Astrocyte (in vitro differentiated cells and primary cell): Measurements from ENCODE around the gene B3GNT4. TPM values are rescaled to one million over a fixed set of nuclear protein-coding genes. Genes with fewer than 3 reads are reported as not detected.

Source experiments
- DNase-seq: peaks from one replicate; pipeline ENCODE4 v3.0.0-alpha.2; 2010; ENCODE audit warnings: low read depth
- FAIRE-seq: peaks from 2 replicates; lab custom pipeline; 2011; peaks lifted over from hg19 to GRCh38; lab: Jason Lieb, UNC
- H2AFZ ChIP-seq: 2 replicates; pipeline ENCODE4 v1.6.0; 2012; ENCODE audit warnings: low read depth, low read length, inconsistent platforms
- H3K27ac ChIP-seq: 2 replicates; pipeline ENCODE4 v1.5.1; 2011; ENCODE audit warnings: low read depth, low read length, inconsistent platforms
- H3K27me3 ChIP-seq: 2 replicates; pipeline ENCODE4 v1.6.0; 2011; ENCODE audit warnings: low read length, inconsistent platforms; ENCODE audit not compliant: insufficient read depth
- H3K36me3 ChIP-seq: 2 replicates; pipeline ENCODE4 v1.5.1; 2011; ENCODE audit warnings: low read length, inconsistent platforms; ENCODE audit not compliant: insufficient read depth
- H3K4me1 ChIP-seq: 2 replicates; pipeline ENCODE4 v1.5.1; 2011; ENCODE audit warnings: low read length, inconsistent platforms; ENCODE audit not compliant: insufficient read depth
- H3K4me2 ChIP-seq: 2 replicates; pipeline ENCODE4 v1.6.0; 2012; ENCODE audit warnings: low read length, inconsistent platforms
- H3K4me3 ChIP-seq: 2 replicates; pipeline ENCODE4 v1.5.1; 2011; ENCODE audit warnings: low read depth, mild to moderate bottlenecking, low read length, inconsistent platforms; ENCODE audit not compliant: insufficient read depth
- H3K79me2 ChIP-seq: 2 replicates; pipeline ENCODE4 v1.6.0; 2012; ENCODE audit warnings: mild to moderate bottlenecking, low read length, inconsistent platforms; ENCODE audit not compliant: insufficient read depth
- H3K9ac ChIP-seq: 2 replicates; pipeline ENCODE4 v1.6.0; 2012; ENCODE audit warnings: mild to moderate bottlenecking, low read length, inconsistent platforms
- H3K9me3 ChIP-seq: 2 replicates; pipeline ENCODE4 v1.5.1; 2012; ENCODE audit warnings: low read depth, mild to moderate bottlenecking, low read length, inconsistent platforms; ENCODE audit not compliant: insufficient read depth
- H4K20me1 ChIP-seq: 2 replicates; pipeline ENCODE4 v1.6.0; 2012; ENCODE audit warnings: low read length, inconsistent platforms; ENCODE audit not compliant: insufficient read depth
- H3K27ac Mint-ChIP-seq: one replicate; pipeline ENCODE4 v1.8.0; 2021; ENCODE audit warnings: mild to moderate bottlenecking, mixed read lengths; ENCODE audit not compliant: unreplicated experiment
- H3K27me3 Mint-ChIP-seq: one replicate; pipeline ENCODE4 v1.8.0; 2021; ENCODE audit warnings: low read depth, mixed read lengths; ENCODE audit not compliant: unreplicated experiment
- H3K36me3 Mint-ChIP-seq: one replicate; pipeline ENCODE4 v1.8.0; 2021; ENCODE audit warnings: low read depth, mixed read lengths; ENCODE audit not compliant: unreplicated experiment
- H3K4me1 Mint-ChIP-seq: one replicate; pipeline ENCODE4 v1.8.0; 2021; ENCODE audit warnings: low read depth, mixed read lengths; ENCODE audit not compliant: unreplicated experiment
- H3K4me3 Mint-ChIP-seq: one replicate; pipeline ENCODE4 v1.8.0; 2021; ENCODE audit warnings: mild to moderate bottlenecking, moderate library complexity, mixed read lengths; ENCODE audit not compliant: unreplicated experiment
- H3K9me3 Mint-ChIP-seq: one replicate; pipeline ENCODE4 v1.8.0; 2021; ENCODE audit warnings: mild to moderate bottlenecking, mixed read lengths; ENCODE audit not compliant: unreplicated experiment
- EZH2 ChIP-seq: IDR thresholded peaks from 2 replicates; pipeline ENCODE4 v1.6.1; 2012; ENCODE audit warnings: mild to moderate bottlenecking, low read length, inconsistent platforms; ENCODE audit not compliant: insufficient read depth
- total RNA-seq: library from RNA; stranded (reverse); gene quantifications from 2 replicates; pipeline ENCODE4 v1.2.1, GENCODE V29; 2021
- TF ChIP-seq, protein P1 (sequence below): IDR thresholded peaks from 2 replicates; pipeline ENCODE4 v1.5.1; 2011; ENCODE audit warnings: low read depth, mild to moderate bottlenecking, inconsistent platforms, low read length, moderate library complexity; ENCODE audit not compliant: insufficient read depth

Gene B3GNT4
- total RNA-seq, 1 donor from 2014 or later = 0.54 TPM

DNA sequence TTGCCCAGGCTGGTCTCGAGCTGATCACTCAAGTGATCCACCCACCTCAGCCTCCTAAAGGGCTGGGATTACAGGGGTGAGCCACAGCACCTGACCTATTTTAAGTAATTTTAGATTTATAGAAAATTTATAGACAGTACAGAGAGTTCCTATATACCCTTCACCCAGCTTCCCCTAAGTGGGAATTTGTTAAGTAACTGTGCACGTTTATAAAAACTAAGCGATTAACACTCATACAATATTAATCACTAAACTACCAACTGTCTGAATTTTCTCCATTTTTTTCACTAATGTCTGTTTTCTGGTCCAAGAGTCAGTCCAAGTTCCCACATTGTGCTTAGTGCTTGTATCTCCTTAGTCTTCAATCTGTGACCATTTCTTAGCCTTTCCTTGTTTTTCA, 35.0 kb upstream of the B3GNT4 start:
- Histone ChIP-seq H3K9ac (no peak overlapping the region), H3K9me3 (no peaks in the 10 kb centered on the region), H3K4me2 (no peak overlapping the region), H3K79me2 (no peaks in the 10 kb centered on the region), H4K20me1 (no peaks in the 10 kb centered on the region), H2AFZ (no peak overlapping the region), H3K4me1 (no peaks in the 10 kb centered on the region), H3K27me3 (peaks cover 9% of the 10 kb centered on the region), H3K27ac (no peak overlapping the region), H3K4me3 (no peak overlapping the region), H3K36me3 (no peaks in the 10 kb centered on the region)
- DNase-seq (no peak), FAIRE-seq (no peak)
- peak overlapping the region; percentile 14 for H3K4me3 Mint-ChIP-seq
- H3K27me3 Mint-ChIP-seq = peaks cover 15% of the 10 kb centered on the region
- no peaks in the 10 kb centered on the region for H3K36me3 Mint-ChIP-seq
- TF ChIP-seq EZH2 = no peak
- TF ChIP-seq, protein P1, sequence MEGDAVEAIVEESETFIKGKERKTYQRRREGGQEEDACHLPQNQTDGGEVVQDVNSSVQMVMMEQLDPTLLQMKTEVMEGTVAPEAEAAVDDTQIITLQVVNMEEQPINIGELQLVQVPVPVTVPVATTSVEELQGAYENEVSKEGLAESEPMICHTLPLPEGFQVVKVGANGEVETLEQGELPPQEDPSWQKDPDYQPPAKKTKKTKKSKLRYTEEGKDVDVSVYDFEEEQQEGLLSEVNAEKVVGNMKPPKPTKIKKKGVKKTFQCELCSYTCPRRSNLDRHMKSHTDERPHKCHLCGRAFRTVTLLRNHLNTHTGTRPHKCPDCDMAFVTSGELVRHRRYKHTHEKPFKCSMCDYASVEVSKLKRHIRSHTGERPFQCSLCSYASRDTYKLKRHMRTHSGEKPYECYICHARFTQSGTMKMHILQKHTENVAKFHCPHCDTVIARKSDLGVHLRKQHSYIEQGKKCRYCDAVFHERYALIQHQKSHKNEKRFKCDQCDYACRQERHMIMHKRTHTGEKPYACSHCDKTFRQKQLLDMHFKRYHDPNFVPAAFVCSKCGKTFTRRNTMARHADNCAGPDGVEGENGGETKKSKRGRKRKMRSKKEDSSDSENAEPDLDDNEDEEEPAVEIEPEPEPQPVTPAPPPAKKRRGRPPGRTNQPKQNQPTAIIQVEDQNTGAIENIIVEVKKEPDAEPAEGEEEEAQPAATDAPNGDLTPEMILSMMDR = no peak
- no peaks in the 10 kb centered on the region for H3K9me3 Mint-ChIP-seq
- H3K4me1 Mint-ChIP-seq = no peaks in the 10 kb centered on the region
- no peak overlapping the region for H3K27ac Mint-ChIP-seq

DNA sequence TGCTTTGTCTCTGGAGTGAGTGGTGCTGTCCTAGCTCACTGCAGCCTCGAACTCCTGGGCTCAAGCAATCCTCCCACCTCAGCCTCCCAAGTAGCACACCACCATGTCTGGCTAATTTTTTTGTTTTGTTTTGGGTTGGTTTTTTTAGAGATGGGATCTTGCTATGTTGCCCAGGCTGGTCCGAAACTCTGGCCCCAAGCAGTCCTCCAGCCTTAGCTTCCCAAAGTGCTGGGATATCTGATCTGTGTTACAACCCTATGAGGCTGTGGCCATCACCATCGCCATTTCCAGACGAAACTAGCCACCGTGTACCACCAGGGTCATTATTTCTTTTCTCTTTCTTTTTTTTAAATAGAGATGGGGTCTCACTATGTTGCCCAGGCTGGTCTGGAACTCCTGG, 32.1 kb upstream of the B3GNT4 start:
- H3K9me3 ChIP-seq = no peaks in the 10 kb centered on the region
- H3K4me1 ChIP-seq = no peaks in the 10 kb centered on the region
- no peaks in the 10 kb centered on the region for H4K20me1 ChIP-seq
- H3K27ac ChIP-seq = no peak overlapping the region
- no peaks in the 10 kb centered on the region for H3K9me3 Mint-ChIP-seq
- H3K36me3 ChIP-seq = no peaks in the 10 kb centered on the region
- H3K4me3 ChIP-seq = no peak overlapping the region
- no peaks in the 10 kb centered on the region for H3K4me1 Mint-ChIP-seq
- no peaks in the 10 kb centered on the region for H3K79me2 ChIP-seq
- H3K27me3 ChIP-seq = peaks cover 9% of the 10 kb centered on the region
- H3K9ac ChIP-seq = no peak overlapping the region
- TF ChIP-seq, protein P1 = no peak
- TF ChIP-seq EZH2 = no peak
- peaks cover 23% of the 10 kb centered on the region for H3K27me3 Mint-ChIP-seq
- no peak overlapping the region for H3K4me3 Mint-ChIP-seq
- no peak overlapping the region for H3K4me2 ChIP-seq
- H3K27ac Mint-ChIP-seq = no peak overlapping the region
- DNase-seq = no peak
- H2AFZ ChIP-seq = no peak overlapping the region
- H3K36me3 Mint-ChIP-seq = no peaks in the 10 kb centered on the region
- FAIRE-seq = no peak

DNA sequence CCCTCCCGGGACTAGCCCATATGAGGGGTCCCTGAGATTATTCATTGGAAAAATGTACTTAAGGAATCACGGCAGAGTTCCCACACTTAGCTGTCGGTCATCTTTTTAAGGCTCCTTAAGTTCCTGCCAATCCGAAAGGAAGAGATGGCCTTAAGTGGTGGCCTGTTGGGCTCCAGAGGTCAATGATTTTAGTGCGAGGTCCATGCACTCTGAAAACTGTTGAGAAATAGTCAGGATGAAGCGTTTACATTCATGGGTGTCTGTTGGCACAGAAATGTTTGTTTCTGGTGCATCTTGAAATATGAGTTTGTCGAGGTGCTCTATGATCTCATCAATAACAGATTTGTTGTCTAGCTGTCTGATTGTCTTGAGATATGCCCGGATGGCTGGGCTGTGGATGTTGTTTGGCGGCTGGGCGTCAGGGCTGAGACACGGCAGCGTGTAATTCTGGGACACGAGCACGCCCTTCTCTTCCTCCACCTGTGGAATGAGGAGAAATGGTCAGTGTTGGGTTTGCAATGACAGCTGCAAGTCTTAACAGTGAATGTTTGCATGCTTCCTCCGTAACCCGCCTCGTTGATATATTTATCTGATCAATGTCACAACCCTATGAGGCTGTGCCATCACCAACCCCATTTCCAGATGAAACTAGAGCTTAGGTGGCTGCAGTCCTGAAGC, 31.1 kb upstream of the B3GNT4 start:
- Histone ChIP-seq H4K20me1 (no peaks in the 10 kb centered on the region), H3K4me1 (no peaks in the 10 kb centered on the region), H3K9ac (no peak overlapping the region), H3K36me3 (no peaks in the 10 kb centered on the region), H3K27ac (no peak overlapping the region), H3K9me3 (no peaks in the 10 kb centered on the region), H3K4me2 (no peak overlapping the region), H3K4me3 (no peak overlapping the region), H3K27me3 (peaks cover 5% of the 10 kb centered on the region), H2AFZ (no peak overlapping the region), H3K79me2 (no peaks in the 10 kb centered on the region)
- H3K4me1 Mint-ChIP-seq = no peaks in the 10 kb centered on the region
- DNase-seq (no peak), FAIRE-seq (no peak)
- TF ChIP-seq EZH2 = no peak
- TF ChIP-seq, protein P1 = no peak
- H3K4me3 Mint-ChIP-seq = peak overlapping the region; percentile 29
- no peak overlapping the region for H3K27ac Mint-ChIP-seq
- no peaks in the 10 kb centered on the region for H3K36me3 Mint-ChIP-seq
- H3K9me3 Mint-ChIP-seq = no peaks in the 10 kb centered on the region
- peaks cover 23% of the 10 kb centered on the region for H3K27me3 Mint-ChIP-seq
